ENCODE measurements around the gene CST9L.
"Not testable (repeated sequence)": the region's sequence is repeated elsewhere in the genome, so short reads cannot be mapped to it uniquely, and the experiment has no call there.

Gene CST9L

DNA sequence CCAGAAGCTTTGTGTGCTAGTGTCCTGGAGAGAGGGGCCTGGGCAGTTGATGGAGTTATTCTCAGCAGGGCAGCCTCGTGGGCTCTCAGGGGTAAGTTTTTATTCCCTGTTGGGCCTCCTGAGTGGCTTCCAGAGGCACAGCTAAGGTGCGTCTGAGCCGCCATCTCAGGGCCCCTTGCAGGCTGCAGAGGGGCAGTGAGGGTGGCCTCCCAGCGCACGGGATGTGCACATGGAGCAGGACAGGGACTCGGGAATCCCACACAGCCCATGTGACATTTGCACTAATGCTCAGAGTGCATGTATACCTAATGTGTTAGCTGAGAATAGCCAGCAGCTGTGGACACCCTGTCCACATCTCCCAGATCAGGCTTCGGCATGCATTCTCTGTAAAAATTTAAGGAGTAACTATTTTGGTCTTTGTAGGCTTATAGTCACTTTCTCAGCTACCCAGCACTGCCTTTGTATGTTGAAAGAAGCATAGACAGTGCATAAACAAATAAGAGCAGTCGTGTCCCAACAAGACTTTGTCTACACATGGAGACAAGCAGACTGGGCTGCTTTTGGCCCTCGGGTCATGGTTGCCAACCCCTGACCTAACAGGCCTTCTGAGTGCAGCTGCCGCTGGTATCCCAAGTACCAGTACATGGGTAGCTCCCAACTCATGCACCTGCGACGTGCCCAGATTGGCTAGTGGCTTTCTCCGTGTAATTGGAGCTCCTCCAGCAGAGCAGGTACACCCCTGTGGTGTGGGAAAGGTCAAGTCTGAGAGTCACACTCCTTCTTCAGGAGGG lies 18.6 kb upstream of the CST9L start:
- no peak for DNase-seq (ENCODE audit: low spot score)

- DNase-seq (ENCODE audit: low spot score) = no peak
Observed at GRCh38 chr20:23585808-23586734, 17.8 kb upstream of the CST9L start.

DNA sequence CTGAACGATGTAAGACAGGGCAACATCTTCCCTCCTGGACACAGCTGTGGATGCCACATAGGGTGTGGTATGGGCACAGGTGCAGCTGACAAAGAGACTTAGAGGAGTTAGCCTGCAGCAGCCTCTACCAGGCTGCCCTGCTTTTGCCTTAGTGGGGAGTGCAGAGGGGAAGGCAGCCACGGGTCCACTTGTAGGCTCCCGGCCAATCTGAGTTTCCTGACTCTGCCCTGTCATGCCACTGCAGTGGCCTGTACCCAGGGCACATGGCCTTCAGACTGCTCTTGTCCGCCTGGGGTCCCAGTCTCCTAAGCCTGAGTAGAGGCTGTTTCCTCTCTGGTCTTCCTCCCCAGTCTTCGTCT lies 17.1 kb upstream of the CST9L start:
- no peak for DNase-seq (ENCODE audit: low spot score)

GRCh38 chr20:23584434-23585199 lies 16.3 kb upstream of the CST9L start:
- DNase-seq (ENCODE audit: low spot score) = no peak

DNA sequence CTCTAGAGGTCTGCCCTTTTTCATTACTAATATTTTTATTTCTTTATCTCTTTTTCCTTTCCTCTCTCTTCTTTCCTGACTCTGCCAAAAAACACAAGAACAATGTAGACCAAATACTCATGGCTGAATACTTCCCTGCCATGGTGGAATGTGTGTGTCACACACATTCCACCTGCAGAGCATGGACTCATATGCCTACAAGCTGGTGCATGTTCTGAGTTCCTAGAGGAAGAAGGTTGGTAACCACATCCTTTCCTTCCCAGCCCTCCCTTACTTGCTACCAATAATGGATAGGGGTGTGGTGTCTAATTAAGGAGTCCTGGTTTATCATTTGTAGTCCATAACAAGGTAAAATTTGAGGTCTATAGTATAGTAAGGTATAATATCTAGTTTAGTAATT lies 15.2 kb upstream of the CST9L start:
- no peak for DNase-seq (ENCODE audit: low spot score)

GRCh38 chr20:23582293-23582692 lies 14.0 kb upstream of the CST9L start:
- DNase-seq (ENCODE audit: low spot score) = no peak

DNA sequence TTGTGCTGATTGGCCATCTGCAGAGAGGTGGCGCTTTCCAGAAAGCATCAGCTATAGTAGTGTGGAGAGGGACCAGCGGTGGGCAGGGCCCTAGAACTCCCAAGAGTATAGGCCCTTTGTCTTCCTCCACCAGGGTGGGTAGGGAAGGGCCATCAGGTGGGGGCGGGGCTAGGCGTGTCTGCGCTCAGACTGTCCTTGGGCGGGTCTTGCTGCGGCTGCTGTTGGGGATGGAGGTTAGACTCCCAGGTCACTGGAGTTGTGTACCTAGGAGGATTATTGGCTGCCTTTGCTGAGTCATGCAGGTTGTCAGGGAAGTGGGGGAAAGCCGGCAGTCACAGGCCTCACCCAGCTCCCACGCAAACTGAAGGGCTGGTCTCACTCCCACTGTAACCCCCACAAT lies 13.5 kb upstream of the CST9L start:
- DNase-seq (ENCODE audit: low spot score) = not testable (repeated sequence)

GRCh38 chr20:23574977-23575376 lies 6.7 kb upstream of the CST9L start:
- DNase-seq (ENCODE audit: low spot score) = no peak

- no peak for DNase-seq (ENCODE audit: low spot score)
Observed at GRCh38 chr20:23570178-23570760, 2.0 kb upstream of the CST9L start.

DNA sequence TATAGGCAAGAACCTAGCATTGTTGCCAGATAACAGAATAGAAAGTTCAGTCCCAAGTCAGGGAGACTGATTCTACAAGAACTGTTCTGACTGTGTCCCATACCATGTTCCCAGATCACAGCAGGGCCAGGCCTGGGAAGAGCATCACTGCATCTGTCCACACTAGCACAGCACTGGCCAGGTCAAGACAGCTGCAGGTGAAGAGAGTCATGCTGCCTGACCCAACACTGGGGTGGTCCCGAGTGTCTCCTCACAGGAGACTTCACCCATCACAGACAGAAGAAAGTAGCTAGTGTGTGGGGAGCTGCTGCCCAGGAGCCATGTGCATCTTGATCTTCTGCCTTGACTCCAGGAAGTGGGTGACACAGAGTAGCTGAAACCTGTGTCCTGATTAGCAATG lies 1.3 kb upstream of the CST9L start:
- DNase-seq (ENCODE audit: low spot score) = no peak

DNA sequence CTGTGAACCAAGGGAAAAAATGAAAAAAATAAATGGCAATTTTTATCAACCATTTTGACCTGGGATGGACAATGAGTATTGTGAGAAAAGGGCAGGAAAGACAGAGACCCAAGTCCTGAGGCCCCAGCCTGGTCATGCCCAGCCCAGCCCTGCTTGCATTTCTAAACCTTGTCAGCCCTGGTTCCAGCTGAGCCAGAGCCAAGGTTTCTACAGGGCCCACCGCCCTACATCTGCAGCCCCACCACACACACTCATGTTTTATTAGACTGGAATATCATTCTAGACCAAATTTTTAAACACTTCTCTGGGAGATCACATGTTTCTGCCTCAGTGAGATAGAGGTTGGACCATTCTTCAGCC lies 667 bp upstream of the CST9L start:
- DNase-seq (ENCODE audit: low spot score) = no peak

GRCh38 chr20:23566199-23566932 lies 1.9 kb downstream of the CST9L start:
- DNase-seq (ENCODE audit: low spot score) = no peak

DNA sequence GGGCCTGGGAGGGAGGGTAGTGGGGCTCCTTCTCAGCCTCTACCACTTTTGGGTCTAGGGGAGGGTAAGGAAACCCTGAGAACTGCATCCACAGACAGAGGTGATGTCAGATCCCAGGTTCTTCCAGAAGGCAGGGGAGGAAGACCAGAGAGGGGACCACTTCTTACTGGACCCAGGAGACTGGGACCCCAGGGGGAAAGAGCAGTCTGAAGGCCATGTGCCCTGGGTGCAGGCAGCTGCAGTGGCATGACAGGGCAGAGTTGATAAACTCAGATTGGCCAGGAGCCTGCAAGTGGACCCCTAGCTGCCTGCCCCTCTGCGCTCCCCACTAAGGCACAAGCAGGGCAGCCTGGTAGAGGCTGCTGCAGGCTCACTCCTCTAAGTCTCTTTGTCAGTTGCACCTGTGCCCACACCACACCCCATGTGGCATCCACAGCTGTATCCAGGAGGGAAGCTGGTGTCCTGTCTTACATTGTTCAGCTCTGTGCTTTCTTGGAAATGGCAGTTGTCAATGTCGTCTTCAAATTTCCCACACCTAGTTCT lies 2.7 kb downstream of the CST9L start:
- no peak for DNase-seq (ENCODE audit: low spot score)

DNA sequence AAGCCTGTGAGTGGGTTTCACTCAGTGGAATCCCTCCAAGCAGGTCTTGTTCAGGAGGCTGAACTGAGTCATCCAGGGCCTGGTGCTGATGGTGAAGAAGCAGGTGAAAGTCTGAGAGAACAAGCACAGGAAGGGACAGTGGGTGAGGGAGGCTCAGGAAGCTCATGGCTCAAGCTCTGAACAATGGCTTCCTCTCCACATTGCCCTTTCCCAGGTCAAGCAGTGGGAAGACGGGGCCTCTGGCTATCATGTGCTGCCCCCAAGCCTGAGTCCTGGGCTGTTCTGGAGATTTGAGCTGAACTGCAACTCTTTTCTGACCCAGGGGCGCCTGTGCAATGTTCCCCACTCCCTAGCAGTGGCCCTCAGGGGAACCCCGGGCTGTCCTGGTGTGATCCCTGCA lies 3.4 kb downstream of the CST9L start:
- DNase-seq (ENCODE audit: low spot score) = no peak

DNA sequence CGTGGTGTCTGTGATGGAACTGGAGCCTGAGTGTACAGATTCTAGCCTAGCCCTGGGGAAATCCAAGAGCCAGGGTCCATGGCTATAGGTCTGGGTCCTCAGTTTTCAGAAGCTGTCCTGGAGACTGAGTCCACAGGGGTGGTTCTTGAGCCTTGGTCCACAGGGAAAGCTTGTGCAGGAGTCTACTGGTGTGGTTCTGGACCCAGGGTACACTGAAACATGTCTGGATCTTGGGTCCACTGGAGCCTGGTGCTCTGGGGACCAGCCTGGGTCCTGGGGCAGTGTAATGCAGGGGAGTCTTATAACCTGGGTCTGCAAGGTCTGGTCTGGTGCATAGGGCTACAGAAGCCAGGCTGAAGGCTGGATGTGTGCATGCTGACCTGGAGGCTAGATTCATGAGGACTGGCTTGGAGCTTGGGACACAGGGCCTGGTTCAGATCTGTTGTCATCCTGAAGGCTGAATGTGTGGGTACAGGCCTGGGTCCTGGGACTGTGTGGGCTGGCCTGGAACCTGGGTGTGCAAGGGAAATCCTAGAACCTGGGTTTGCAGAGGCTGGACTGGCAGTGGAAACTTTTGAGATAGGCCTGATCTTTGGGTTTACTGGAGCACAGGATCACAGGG lies 5.5 kb downstream of the CST9L start:
- no peak for DNase-seq (ENCODE audit: low spot score)

DNA sequence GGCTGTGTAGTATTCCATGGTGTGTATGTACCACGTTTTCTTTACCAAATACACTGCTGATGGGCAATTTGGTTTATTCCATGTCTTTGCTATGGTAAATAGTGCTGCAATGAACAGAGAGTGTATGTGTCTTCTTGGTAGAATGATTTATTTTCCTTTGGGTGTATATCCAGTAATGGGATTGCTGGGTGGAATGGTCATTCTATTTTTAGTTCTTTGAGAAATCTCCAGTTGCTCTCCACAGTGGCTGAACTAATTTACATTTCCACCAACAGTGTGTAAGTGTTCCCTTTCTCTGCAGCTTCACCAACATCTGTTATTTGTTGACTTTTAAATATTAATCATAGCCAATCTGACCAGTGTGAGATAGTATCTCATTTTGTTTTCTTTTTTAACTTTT lies 13.9 kb downstream of the CST9L start:
- no peak for DNase-seq (ENCODE audit: low spot score)

DNA sequence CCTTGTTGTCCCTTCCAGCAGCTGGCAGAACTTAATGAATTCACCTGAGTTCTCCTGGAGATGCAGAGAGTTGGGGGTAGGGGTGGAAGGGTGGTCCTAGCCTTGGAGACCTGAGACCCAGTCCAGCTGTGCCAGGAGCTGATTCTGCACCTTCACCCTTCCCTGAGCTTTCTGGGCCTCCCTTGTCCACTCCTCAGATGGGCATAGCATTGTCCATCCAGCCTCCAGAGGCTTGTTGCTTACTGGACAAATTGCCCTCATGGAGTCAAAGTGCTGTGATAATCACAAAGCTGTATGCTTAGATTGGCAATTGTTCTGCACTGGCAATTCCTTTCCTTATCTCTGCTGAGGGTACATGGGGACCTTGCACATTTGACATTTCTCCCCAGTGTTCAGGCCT lies 16.5 kb downstream of the CST9L start:
- no peak for DNase-seq (ENCODE audit: low spot score)

- no peak for DNase-seq (ENCODE audit: low spot score)
Observed at GRCh38 chr20:23551383-23551782, 16.9 kb downstream of the CST9L start.

GRCh38 chr20:23550227-23550626 lies 18.1 kb downstream of the CST9L start:
- no peak for DNase-seq (ENCODE audit: low spot score)

DNA sequence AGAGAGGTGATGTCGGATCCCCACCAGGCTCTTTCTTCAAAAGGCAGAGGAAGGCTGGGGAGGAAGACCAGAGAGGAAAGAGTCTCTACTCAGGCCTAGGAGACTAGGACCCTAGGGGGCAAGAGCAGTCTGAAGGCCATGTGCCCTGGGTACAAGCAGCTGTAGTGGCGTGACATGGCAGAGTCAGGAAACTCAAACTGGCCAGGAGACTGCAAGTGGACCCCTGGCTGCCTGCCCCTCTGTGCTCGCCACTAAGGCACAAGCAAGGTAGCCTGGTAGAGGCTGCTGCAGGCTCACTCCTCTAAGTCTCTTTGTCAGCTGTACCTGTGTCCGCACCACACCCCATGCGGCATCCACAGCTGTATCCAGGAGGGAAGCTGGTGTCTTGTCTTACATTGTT lies 19.9 kb downstream of the CST9L start:
- DNase-seq (ENCODE audit: low spot score) = no peak

GRCh38 chr20:23547613-23548012 lies 20.7 kb downstream of the CST9L start:
- DNase-seq (ENCODE audit: low spot score) = no peak
